ENCODE measurements around the gene GTSE1. TPM values are rescaled to one million over a fixed set of nuclear protein-coding genes. Genes with fewer than 3 reads are reported as not detected.
"Not testable (repeated sequence)": the region's sequence is repeated elsewhere in the genome, so short reads cannot be mapped to it uniquely, and the experiment has no call there.

Gene GTSE1
- polyA plus RNA-seq, 2 of the 4 experiments (the other 2 are of a cell fraction), result 11.5 to 25.7 TPM

DNA sequence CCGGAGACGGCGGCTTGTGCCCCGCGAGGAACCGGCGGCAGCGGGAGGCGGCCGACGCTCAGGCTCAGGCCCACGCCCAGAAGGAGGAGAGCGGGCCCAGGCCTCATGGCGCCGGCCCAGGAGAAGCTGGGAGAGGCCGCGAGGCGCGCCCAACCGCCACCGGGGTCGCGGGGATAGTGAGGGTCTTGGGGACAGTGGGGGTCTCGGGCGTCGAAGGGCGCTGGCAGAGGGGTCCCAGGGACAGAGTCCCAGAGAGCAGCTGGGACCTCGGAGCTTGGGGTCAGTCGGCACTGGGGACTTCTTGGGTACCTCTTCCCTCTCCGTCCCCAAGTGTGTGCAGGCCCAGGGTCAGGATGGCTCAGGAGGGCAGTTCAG is 33.5 kb upstream of the GTSE1 start, which contains the start of gene PKDREJ:
TSS of gene PKDREJ (minus strand) at position 128 of the 375 bp plus-strand sequence. CDS start at position 107, 21 bp downstream.
- no peak for FAIRE-seq
- no peak within 1 kb of the TSS for H3K27ac ChIP-seq
- 90% methylated on average over 25 of the region's 30 CpGs for WGBS (ENCODE audit: missing lambda C conversion rate)
- DNase-seq (ENCODE audit: low read depth in 1 of 2, low spot score in 1 of 2), result no peak
- H3K4me2 ChIP-seq, result no peak within 1 kb of the TSS
- peaks cover 5% of the 10 kb centered on the region; the same call in 1 of the 3 replicates for H3K4me1 ChIP-seq
- ChIA-PET POLR2A (no interaction called here), CTCF (no interaction called here)
- peaks cover 6% of the 10 kb centered on the region; the same call in 1 of the 3 replicates for H3K9me3 ChIP-seq
- H3K4me3 ChIP-seq, result no peak within 1 kb of the TSS
- TF ChIP-seq MYC (IDR thresholded peaks at IDR 0.05; ENCODE audit: borderline replicate concordance, low read length), result no peak
- no peak for TF ChIP-seq CBX2 (IDR thresholded peaks at IDR 0.05; ENCODE audit: borderline replicate concordance, low read depth)
- no peak for TF ChIP-seq CEBPB (IDR thresholded peaks at IDR 0.05)
- no peak for TF ChIP-seq NFE2L2 (conservative IDR thresholded peaks at IDR 0.05; ENCODE audit: low read length)
- no peak for TF ChIP-seq MAFK (IDR thresholded peaks at IDR 0.05; ENCODE audit: partially characterized antibody)
- TF ChIP-seq HDAC2 (IDR thresholded peaks at IDR 0.05), result no peak
- TF ChIP-seq HEYL (CRISPR knock-in tag; IDR thresholded peaks at IDR 0.05), result no peak
- TF ChIP-seq, protein P1, sequence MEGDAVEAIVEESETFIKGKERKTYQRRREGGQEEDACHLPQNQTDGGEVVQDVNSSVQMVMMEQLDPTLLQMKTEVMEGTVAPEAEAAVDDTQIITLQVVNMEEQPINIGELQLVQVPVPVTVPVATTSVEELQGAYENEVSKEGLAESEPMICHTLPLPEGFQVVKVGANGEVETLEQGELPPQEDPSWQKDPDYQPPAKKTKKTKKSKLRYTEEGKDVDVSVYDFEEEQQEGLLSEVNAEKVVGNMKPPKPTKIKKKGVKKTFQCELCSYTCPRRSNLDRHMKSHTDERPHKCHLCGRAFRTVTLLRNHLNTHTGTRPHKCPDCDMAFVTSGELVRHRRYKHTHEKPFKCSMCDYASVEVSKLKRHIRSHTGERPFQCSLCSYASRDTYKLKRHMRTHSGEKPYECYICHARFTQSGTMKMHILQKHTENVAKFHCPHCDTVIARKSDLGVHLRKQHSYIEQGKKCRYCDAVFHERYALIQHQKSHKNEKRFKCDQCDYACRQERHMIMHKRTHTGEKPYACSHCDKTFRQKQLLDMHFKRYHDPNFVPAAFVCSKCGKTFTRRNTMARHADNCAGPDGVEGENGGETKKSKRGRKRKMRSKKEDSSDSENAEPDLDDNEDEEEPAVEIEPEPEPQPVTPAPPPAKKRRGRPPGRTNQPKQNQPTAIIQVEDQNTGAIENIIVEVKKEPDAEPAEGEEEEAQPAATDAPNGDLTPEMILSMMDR (IDR thresholded peaks at IDR 0.05), result no peak
- no peak for TF ChIP-seq RCOR1 (IDR thresholded peaks at IDR 0.05; ENCODE audit: low read depth, low read length)
- TF ChIP-seq HOXB13 (CRISPR knock-in tag; IDR thresholded peaks at IDR 0.05; ENCODE audit: low read depth), result no peak
- no peak for TF ChIP-seq EP300 (IDR thresholded peaks at IDR 0.05)
- no peak for TF ChIP-seq EHF (CRISPR knock-in tag; IDR thresholded peaks at IDR 0.05)
- no peak for TF ChIP-seq ZFP36 (IDR thresholded peaks at IDR 0.05; ENCODE audit: borderline replicate concordance, partially characterized antibody)
- ATAC-seq, result no peak

GRCh38 chr22:46264520-46264919 is 32.1 kb upstream of the GTSE1 start:
- H3K9me3 ChIP-seq; H3K27ac ChIP-seq; DNase-seq (ENCODE audit: low read depth in 1 of 2, low spot score in 1 of 2); FAIRE-seq; CTCF ChIA-PET; H3K4me3 ChIP-seq; ATAC-seq; H3K4me2 ChIP-seq; POLR2A ChIA-PET: not testable (repeated sequence)
- H3K4me1 ChIP-seq, result peaks cover 18% of the 10 kb centered on the region; the same call in 1 of the 3 replicates
- WGBS (ENCODE audit: missing lambda C conversion rate), result 90% methylated on average over 3 of the region's 6 CpGs

GRCh38 chr22:46265627-46266026 is 31.0 kb upstream of the GTSE1 start:
- CTCF ChIA-PET, POLR2A ChIA-PET, FAIRE-seq: not testable (repeated sequence)

DNA sequence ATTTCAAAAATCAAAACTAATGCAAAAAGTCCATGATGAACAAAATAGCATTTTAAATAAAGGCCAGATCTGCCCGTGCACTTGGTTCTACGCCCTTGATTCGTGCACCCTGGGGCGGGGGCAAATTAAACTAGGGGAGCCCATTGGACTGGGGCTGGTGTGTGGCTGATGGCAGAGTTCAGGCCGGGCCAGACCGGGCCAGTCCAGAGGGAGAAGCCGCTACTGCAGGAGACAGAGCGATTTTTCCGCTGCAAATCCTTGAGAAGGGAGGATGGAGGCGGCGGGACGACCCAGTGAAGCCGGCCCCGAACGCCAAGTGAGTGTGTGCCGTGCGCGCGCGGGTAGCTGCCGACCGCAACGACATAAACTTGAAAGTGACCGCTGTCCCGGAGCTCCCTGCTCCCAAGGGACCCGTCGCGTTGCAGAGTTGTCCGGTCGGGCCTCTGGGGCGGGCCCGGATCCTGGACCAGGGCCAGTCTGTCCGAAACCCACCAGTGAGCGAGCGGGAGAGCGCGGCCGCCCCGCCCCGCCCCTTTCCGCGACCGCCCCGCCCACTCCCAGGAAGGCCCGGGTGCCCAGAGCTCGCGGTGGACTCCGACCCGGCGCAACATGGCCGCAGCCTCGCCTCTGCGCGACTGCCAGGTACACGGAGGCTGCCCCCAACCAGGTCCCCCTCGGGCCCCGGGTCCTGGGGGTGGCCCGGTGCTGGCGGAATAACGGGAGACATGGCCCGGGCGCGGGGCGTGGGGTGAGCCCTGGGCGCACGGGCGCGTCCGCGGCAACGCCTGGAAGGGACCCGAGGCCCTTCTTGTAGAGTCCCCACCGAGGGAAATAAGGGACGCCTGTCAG is 29.0 kb upstream of the GTSE1 start, which contains the start of gene TTC38:
TSS of gene TTC38 (plus strand) at position 578 of the 849 bp plus-strand sequence. CDS start at position 610, 32 bp downstream.
- CTCF ChIA-PET, result interaction anchor here (1.2 to 2.1 kb wide), 4 partner anchors 124 to 272 kb away, joined by 3 to 5 read pairs (median 4); no protein-coding TSS in a partner anchor
- Histone ChIP-seq H3K4me1 (peaks cover 18% of the 10 kb centered on the region; the same call in 1 of the 3 replicates), H3K9me3 (peaks cover 6% of the 10 kb centered on the region; the same call in 1 of the 3 replicates), H3K4me2 (peak within 1 kb of the TSS; percentile 95), H3K4me3 (peak within 1 kb of the TSS; percentile 76), H3K27ac (peak within 1 kb of the TSS; percentile 82 to 95)
- WGBS (ENCODE audit: missing lambda C conversion rate), result 4% methylated on average over 8 of the region's 74 CpGs
- POLR2A ChIA-PET, result interaction anchor here (0.6 to 1.2 kb wide), 6 partner anchors 8 to 183 kb away, joined by 3 to 6 read pairs (median 3); partner anchors contain the start of gene CDPF1
- peak; percentile 77 to 87 for DNase-seq (ENCODE audit: low read depth in 1 of 2, low spot score in 1 of 2)
- FAIRE-seq, result no peak
- ATAC-seq, result peak; percentile 98
- TF ChIP-seq PHF8 (IDR thresholded peaks at IDR 0.05; ENCODE audit: borderline replicate concordance, low read depth), result peak; percentile 88
- TF ChIP-seq, protein P2, sequence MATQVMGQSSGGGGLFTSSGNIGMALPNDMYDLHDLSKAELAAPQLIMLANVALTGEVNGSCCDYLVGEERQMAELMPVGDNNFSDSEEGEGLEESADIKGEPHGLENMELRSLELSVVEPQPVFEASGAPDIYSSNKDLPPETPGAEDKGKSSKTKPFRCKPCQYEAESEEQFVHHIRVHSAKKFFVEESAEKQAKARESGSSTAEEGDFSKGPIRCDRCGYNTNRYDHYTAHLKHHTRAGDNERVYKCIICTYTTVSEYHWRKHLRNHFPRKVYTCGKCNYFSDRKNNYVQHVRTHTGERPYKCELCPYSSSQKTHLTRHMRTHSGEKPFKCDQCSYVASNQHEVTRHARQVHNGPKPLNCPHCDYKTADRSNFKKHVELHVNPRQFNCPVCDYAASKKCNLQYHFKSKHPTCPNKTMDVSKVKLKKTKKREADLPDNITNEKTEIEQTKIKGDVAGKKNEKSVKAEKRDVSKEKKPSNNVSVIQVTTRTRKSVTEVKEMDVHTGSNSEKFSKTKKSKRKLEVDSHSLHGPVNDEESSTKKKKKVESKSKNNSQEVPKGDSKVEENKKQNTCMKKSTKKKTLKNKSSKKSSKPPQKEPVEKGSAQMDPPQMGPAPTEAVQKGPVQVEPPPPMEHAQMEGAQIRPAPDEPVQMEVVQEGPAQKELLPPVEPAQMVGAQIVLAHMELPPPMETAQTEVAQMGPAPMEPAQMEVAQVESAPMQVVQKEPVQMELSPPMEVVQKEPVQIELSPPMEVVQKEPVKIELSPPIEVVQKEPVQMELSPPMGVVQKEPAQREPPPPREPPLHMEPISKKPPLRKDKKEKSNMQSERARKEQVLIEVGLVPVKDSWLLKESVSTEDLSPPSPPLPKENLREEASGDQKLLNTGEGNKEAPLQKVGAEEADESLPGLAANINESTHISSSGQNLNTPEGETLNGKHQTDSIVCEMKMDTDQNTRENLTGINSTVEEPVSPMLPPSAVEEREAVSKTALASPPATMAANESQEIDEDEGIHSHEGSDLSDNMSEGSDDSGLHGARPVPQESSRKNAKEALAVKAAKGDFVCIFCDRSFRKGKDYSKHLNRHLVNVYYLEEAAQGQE (IDR thresholded peaks at IDR 0.05), result no peak
- no peak for TF ChIP-seq CBX8 (IDR thresholded peaks at IDR 0.05)
- no peak for TF ChIP-seq JUNB (IDR thresholded peaks at IDR 0.05)
- no peak for TF ChIP-seq HEYL (CRISPR knock-in tag; IDR thresholded peaks at IDR 0.05)
- no peak for TF ChIP-seq FOSL2 (IDR thresholded peaks at IDR 0.05)
- no peak for TF ChIP-seq FOSL2 (CRISPR knock-in tag; IDR thresholded peaks at IDR 0.05)
- TF ChIP-seq CHD4 (IDR thresholded peaks at IDR 0.05; ENCODE audit: borderline replicate concordance), result no peak
- peak; percentile 35; the same call in 1 of the 2 replicates for TF ChIP-seq MAX (IDR thresholded peaks at IDR 0.05)
- TF ChIP-seq JUN (IDR thresholded peaks at IDR 0.05), result peak; percentile 15 to 52; a peak in 2 of 5 replicates
- no peak for TF ChIP-seq SMC3 (IDR thresholded peaks at IDR 0.05)
- peak; percentile 53 for TF ChIP-seq POLR2A (IDR thresholded peaks at IDR 0.05; ENCODE audit: low read length)

More at GRCh38 chr22:46265627-46266026, 31.0 kb upstream of the GTSE1 start:
- not testable (repeated sequence) for H3K27ac ChIP-seq; H3K4me3 ChIP-seq; DNase-seq (ENCODE audit: low read depth in 1 of 2, low spot score in 1 of 2); ATAC-seq; H3K4me2 ChIP-seq; H3K9me3 ChIP-seq
- WGBS (ENCODE audit: missing lambda C conversion rate), result 76% methylated on average over 4 of the region's 4 CpGs
- peaks cover 18% of the 10 kb centered on the region; the same call in 1 of the 3 replicates for H3K4me1 ChIP-seq
- peak; percentile 70 for TF ChIP-seq ZFP36 (IDR thresholded peaks at IDR 0.05; ENCODE audit: borderline replicate concordance, partially characterized antibody)
